GM23338 (cell line): ENCODE measurements around the gene SGCB. TPM values are rescaled to one million over a fixed set of nuclear protein-coding genes. Genes with fewer than 3 reads are reported as not detected.
A peak's percentile ranks its signal among the peaks of the same experiment; 100 is the strongest.

ENCODE experiments used
- ATAC-seq: fragments of 200-7000 bp; cut with Tn5 transposase; 3 replicates; pipeline ENCODE4 v1.9.1; 2020
- DNase-seq: peaks from one replicate; pipeline ENCODE4 v3.0.0-alpha.2; 2015; ENCODE audit warnings: low spot score
- H2AFZ ChIP-seq: fragments of 200-600 bp; sonication (generic); 2 replicates; pipeline ENCODE4 v1.8.0; 2016; ENCODE audit warnings: antibody characterized with exemption, mild to moderate bottlenecking, moderate library complexity
- H3F3A ChIP-seq: fragments of 200-600 bp; sonication (generic); replicated peaks from 2 replicates; pipeline ENCODE4 v1.8.0; 2017; ENCODE audit warnings: antibody characterized with exemption, mixed run types, low read depth
- H3K27ac ChIP-seq: fragments of 200-600 bp; sonication (generic); 2 replicates; pipeline ENCODE4 v1.6.1; 2016; ENCODE audit warnings: low read depth
- H3K27me3 ChIP-seq: fragments of 200-600 bp; sonication (generic); 2 replicates; pipeline ENCODE4 v1.8.0; 2016; ENCODE audit warnings: mild to moderate bottlenecking, mixed run types, moderate library complexity; ENCODE audit not compliant: insufficient read depth
- H3K36me3 ChIP-seq: fragments of 200-600 bp; sonication (generic); 2 replicates; pipeline ENCODE4 v1.8.0; 2016; ENCODE audit warnings: mild to moderate bottlenecking; ENCODE audit not compliant: insufficient read depth
- H3K4me1 ChIP-seq: fragments of 200-600 bp; sonication (generic); 2 replicates; pipeline ENCODE4 v1.8.0; 2016; ENCODE audit warnings: mild to moderate bottlenecking, moderate library complexity; ENCODE audit not compliant: insufficient read depth
- H3K4me2 ChIP-seq: fragments of 200-600 bp; sonication (generic); 2 replicates; pipeline ENCODE4 v1.7.1; 2017; ENCODE audit warnings: mixed run types
- H3K4me3 ChIP-seq: fragments of 200-600 bp; sonication (generic); 2 replicates; pipeline ENCODE4 v1.6.1; 2016; ENCODE audit warnings: mixed run types
- H3K79me2 ChIP-seq: fragments of 200-600 bp; sonication (generic); replicated peaks from 2 replicates; pipeline ENCODE4 v1.8.0; 2017; ENCODE audit warnings: mild to moderate bottlenecking; ENCODE audit not compliant: insufficient read depth
- H3K9me2 ChIP-seq: fragments of 200-600 bp; sonication (generic); 2 replicates; pipeline ENCODE4 v1.8.0; 2017; ENCODE audit not compliant: insufficient read depth
- H4K20me1 ChIP-seq: fragments of 200-600 bp; sonication (generic); replicated peaks from 2 replicates; pipeline ENCODE4 v1.8.0; 2017; ENCODE audit warnings: mild to moderate bottlenecking; ENCODE audit not compliant: insufficient read depth
- H3K27ac Mint-ChIP-seq: 2 replicates; pipeline ENCODE4 v1.8.0; 2020; ENCODE audit warnings: inconsistent platforms, mild to moderate bottlenecking, moderate library complexity, mixed read lengths
- H3K27me3 Mint-ChIP-seq: 3 replicates; pipeline ENCODE4 v1.8.0; 2022; ENCODE audit warnings: low read depth, mild to moderate bottlenecking, moderate library complexity, mixed read lengths, inconsistent platforms; ENCODE audit not compliant: insufficient read depth, poor library complexity
- H3K36me3 Mint-ChIP-seq: 3 replicates; pipeline ENCODE4 v1.8.0; 2021; ENCODE audit warnings: low read depth, mild to moderate bottlenecking, inconsistent platforms, moderate library complexity, mixed read lengths
- H3K4me1 Mint-ChIP-seq: 3 replicates; pipeline ENCODE4 v1.8.0; 2020; ENCODE audit warnings: mild to moderate bottlenecking, inconsistent platforms, mixed read lengths
- H3K4me3 Mint-ChIP-seq: 3 replicates; pipeline ENCODE4 v1.8.0; 2021; ENCODE audit warnings: moderate library complexity, mild to moderate bottlenecking, inconsistent platforms, mixed read lengths
- H3K9me3 Mint-ChIP-seq: 3 replicates; pipeline ENCODE4 v1.8.0; 2020; ENCODE audit warnings: moderate library complexity, mild to moderate bottlenecking, inconsistent platforms, mixed read lengths
- CREB1 ChIP-seq: fragments of 250-450 bp; sonication (Bioruptor Pico); IDR thresholded peaks from 2 replicates; pipeline ENCODE4 v1.5.0; 2020; ENCODE audit warnings: low read depth, mild to moderate bottlenecking, moderate library complexity
- CTCF ChIP-seq, 2 experiments: fragments of 200-600 bp in 1 of 2; sonication (generic) in 1 of 2; conservative IDR thresholded peaks; 2 replicates each; pipeline versions ENCODE4 v1.5.1 to v1.6.1; 2016 to 2017; ENCODE audit warnings: antibody characterized with exemption in 2 of 2, low read depth in 2 of 2, mild to moderate bottlenecking in 2 of 2, moderate library complexity in 1 of 2
- JUNB ChIP-seq: IDR thresholded peaks from one replicate; pipeline ENCODE4 v1.6.1; 2016; ENCODE audit warnings: antibody characterized with exemption; ENCODE audit not compliant: unreplicated experiment
- STAT1 ChIP-seq: IDR thresholded peaks from one replicate; pipeline ENCODE4 v1.6.1; 2016; ENCODE audit warnings: antibody characterized with exemption; ENCODE audit not compliant: unreplicated experiment
- ZNF462 ChIP-seq: fragments of 250-450 bp; sonication (Bioruptor Pico); IDR thresholded peaks from 2 replicates; pipeline ENCODE4 v1.5.0; 2020; ENCODE audit warnings: mild to moderate bottlenecking, moderate library complexity
- polyA plus RNA-seq: library from polyadenylated mRNA; unstranded; fragments of >200 nt; fragmentation: Nextera tagmentation; extraction: Ambion mirVana; gene quantifications from 2 replicates; pipeline ENCODE4 v1.2.1, GENCODE V29; 2016
- total RNA-seq: library from RNA; depleted of rRNA; stranded (reverse); fragments of >200 nt; shearing (Covaris generic); gene quantifications from 2 replicates; pipeline ENCODE4 v1.2.3, GENCODE V29; 2014

The SGCB gene
- total and polyA plus RNA-seq, 2 experiments from 2014 or later: 11.8 to 19.6 TPM

- DNase-seq (no peak), ATAC-seq (no peak)
- Mint-ChIP-seq H3K27ac (no peak overlapping the region), H3K4me1 (peaks cover 5% of the 10 kb centered on the region; the same call in 2 of the 3 replicates), H3K36me3 (no peaks in the 10 kb centered on the region), H3K9me3 (no peaks in the 10 kb centered on the region), H3K27me3 (no peaks in the 10 kb centered on the region), H3K4me3 (no peak overlapping the region)
- no peaks in the 10 kb centered on the region for H3K36me3 ChIP-seq
- no peaks in the 10 kb centered on the region for H3F3A ChIP-seq
- H3K27me3 ChIP-seq: no peaks in the 10 kb centered on the region
- H2AFZ ChIP-seq: no peak overlapping the region
- H3K27ac ChIP-seq: no peak overlapping the region
- TF ChIP-seq CREB1 (CRISPR knock-in tag) (no peak), CTCF (conservative IDR thresholded peaks at IDR 0.05; ENCODE audit: low read depth in 2 of 2) (no peak), STAT1 (no peak)
- H3K4me2 ChIP-seq: no peak overlapping the region
- no peaks in the 10 kb centered on the region for H3K9me2 ChIP-seq
- no peaks in the 10 kb centered on the region for H4K20me1 ChIP-seq
- no peak overlapping the region for H3K4me3 ChIP-seq
- H3K79me2 ChIP-seq: no peaks in the 10 kb centered on the region
- H3K4me1 ChIP-seq: no peaks in the 10 kb centered on the region
These were observed 21.1 kb downstream of the SGCB start for GRCh38 chr4:52016981-52017380.

GRCh38 chr4:52015366-52015765, 22.7 kb downstream of the SGCB start:
- Histone ChIP-seq H3K9me2 (no peaks in the 10 kb centered on the region), H3K4me2 (no peak overlapping the region), H3K36me3 (no peaks in the 10 kb centered on the region), H3K79me2 (no peaks in the 10 kb centered on the region), H3K4me1 (no peaks in the 10 kb centered on the region), H3K27ac (no peak overlapping the region), H4K20me1 (no peaks in the 10 kb centered on the region), H3K27me3 (no peaks in the 10 kb centered on the region), H3F3A (no peaks in the 10 kb centered on the region), H3K4me3 (no peak overlapping the region), H2AFZ (peak overlapping the region; percentile 61; the same call in 1 of the 2 replicates)
- DNase-seq (peak; percentile 55), ATAC-seq (peak; percentile 70)
- H3K27me3 Mint-ChIP-seq: no peaks in the 10 kb centered on the region
- TF ChIP-seq JUNB: no peak
- peak; percentile 53 to 57 for TF ChIP-seq CTCF (conservative IDR thresholded peaks at IDR 0.05; ENCODE audit: low read depth in 2 of 2)
- no peak for TF ChIP-seq STAT1
- TF ChIP-seq ZNF462: no peak
- H3K4me3 Mint-ChIP-seq: no peak overlapping the region
- H3K36me3 Mint-ChIP-seq: no peaks in the 10 kb centered on the region
- H3K27ac Mint-ChIP-seq: peak overlapping the region; percentile 56; the same call in 1 of the 2 replicates
- peaks cover 5% of the 10 kb centered on the region; the same call in 2 of the 3 replicates for H3K4me1 Mint-ChIP-seq
- no peaks in the 10 kb centered on the region for H3K9me3 Mint-ChIP-seq
